Pancreas (tissue), 10 donors: ENCODE measurements around the gene CRYGD. TPM values are rescaled to one million over a fixed set of nuclear protein-coding genes. Genes with fewer than 3 reads are reported as not detected.

Experiments used
- ATAC-seq, 4 donors: fragments of 200-7000 bp; cut with Tn5 transposase; one replicate each; pipeline versions ENCODE4 v1.8.0 to v1.9.1; 2020; ENCODE audit warnings: mild to moderate bottlenecking in 4 of 4, moderate library complexity in 4 of 4
- DNase-seq, 6 donors: peaks; one replicate each; pipeline ENCODE4 v3.0.0-alpha.2; 2020
- FAIRE-seq: peaks from 2 replicates; lab custom pipeline; 2012; peaks lifted over from hg19 to GRCh38; lab: Jason Lieb, UNC
- H3K27ac ChIP-seq, 4 donors: fragments of 200-600 bp; sonication (generic); 1 replicate in 3 of 4; 2 replicates in 1 of 4; pipeline versions ENCODE4 v1.5.0 to v1.8.0; 2020
- H3K27me3 ChIP-seq, 4 donors: fragments of 200-600 bp; one replicate each; pipeline ENCODE4 v1.8.0; 2021
- H3K36me3 ChIP-seq, 3 donors: fragments of 200-600 bp; sonication (generic) in 1 of 3; one replicate each; pipeline versions ENCODE4 v1.5.0 to v1.8.0; 2020 to 2021
- H3K4me1 ChIP-seq, 3 donors: fragments of 200-600 bp; one replicate each; pipeline ENCODE4 v1.8.0; 2021
- H3K4me3 ChIP-seq, 4 donors: fragments of 200-600 bp; sonication (generic) in 2 of 4; one replicate each; pipeline versions ENCODE4 v1.5.0 to v1.8.0; 2020 to 2021
- H3K9me3 ChIP-seq, 4 donors: fragments of 200-600 bp; one replicate each; pipeline ENCODE4 v1.8.0; 2021
- CTCF ChIP-seq, 4 donors: fragments of 200-600 bp; sonication (generic) in 3 of 4; IDR thresholded peaks; one replicate each; pipeline versions ENCODE4 v1.5.0 to v1.8.0; 2021; ENCODE audit warnings: antibody characterized with exemption in 4 of 4
- WGBS, 2 donors: extraction: QIAGEN DNeasy Blood & Tissue Kit; methylation state at CpG; one replicate each; pipeline ENCODE4 v1.1.7; 2013; 5-methylcytosine and 5-hydroxymethylcytosine counted together
- intact Hi-C, 3 donors: fragments of 100-400 bp; cut with DNase I; formaldehyde crosslinking; loops; one replicate each; pipeline versions ENCODE4 v1.11.1 to v1.14.2; 2022
- polyA plus RNA-seq, 2 donors: library from polyadenylated mRNA; stranded (reverse); fragments of 200-250 nt; gene quantifications; one replicate each; pipeline ENCODE4 v1.2.3, GENCODE V29; 2013
- total RNA-seq, 6 donors: library from RNA; stranded (reverse); fragmentation: NEBNext Ultra II Directional in 4 of 6; extraction: Animal tissue kit (Norgen Biotek cat#: 25700) in 4 of 6; gene quantifications; one replicate each; pipeline versions ENCODE4 v1.2.1 to v1.2.4, GENCODE V29; 2021 to 2023
- donor health status: healthy with polysubstance abuse.
- donor health status: DM: no; HTN: no; CAD: no; lungs with moderate emphysema.
- donor health status: DM: no; HTN: no; CAD: no.
- donor health status: control.
- donor health status: control.
- donor health status: Bipolar disorder and iron deficiency.
- donor health status: DM: yes; HTN: yes; CAD: no.
- donor health status: DM: no; HTN: no; CAD: no.
- donor health status: DM: no; HTN: no; CAD: no.
- donor health status: DM: yes; HTN: yes; CAD: no.

The CRYGD gene
- total and polyA plus RNA-seq, 8 donors: 0.28 TPM; not detected in 7

- ATAC-seq (no peak), FAIRE-seq (no peak), DNase-seq (no peak)
- Histone ChIP-seq H3K4me1 (no peaks in the 10 kb centered on the region), H3K27ac (no peak overlapping the region), H3K27me3 (no peaks in the 10 kb centered on the region), H3K36me3 (no peaks in the 10 kb centered on the region), H3K4me3 (no peak overlapping the region), H3K9me3 (no peaks in the 10 kb centered on the region)
- intact Hi-C loops: no loop called here
- no peak for TF ChIP-seq CTCF (IDR thresholded peaks at IDR 0.05)
- 56 to 62% methylated on average over 2 of the region's 2 CpGs for WGBS, 2 donors
Measured at GRCh38 chr2:208098267-208098666, 26.1 kb downstream of the CRYGD start.

DNA sequence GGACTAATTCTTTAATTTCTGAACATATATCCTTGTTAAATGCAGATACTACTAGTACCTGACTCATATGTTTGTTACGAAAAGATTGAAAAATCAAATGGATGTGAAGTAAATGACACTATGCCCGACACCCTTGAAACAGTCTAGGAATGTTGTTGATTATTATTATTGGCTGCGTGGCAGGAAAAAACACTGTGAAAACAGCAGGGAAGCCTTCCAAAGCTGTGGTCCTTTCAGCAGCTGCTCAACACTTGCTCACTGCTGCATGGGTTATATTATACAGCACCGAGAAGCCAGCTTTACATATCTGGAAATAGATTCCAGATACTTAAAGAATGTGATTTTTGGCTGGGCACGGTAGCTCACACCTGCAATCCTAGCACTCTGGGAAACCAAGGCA lies 26.5 kb downstream of the CRYGD start:
- no peaks in the 10 kb centered on the region for H3K4me1 ChIP-seq
- intact Hi-C loops: no loop called here
- FAIRE-seq (no peak), DNase-seq (no peak), ATAC-seq (no peak)
- H3K27me3 ChIP-seq: no peaks in the 10 kb centered on the region
- TF ChIP-seq CTCF (IDR thresholded peaks at IDR 0.05): no peak
- WGBS, 2 donors: 66 to 79% methylated on average over 5 of the region's 5 CpGs
- H3K27ac ChIP-seq: no peak overlapping the region
- H3K9me3 ChIP-seq: no peaks in the 10 kb centered on the region
- H3K36me3 ChIP-seq: no peaks in the 10 kb centered on the region
- H3K4me3 ChIP-seq: no peak overlapping the region

GRCh38 chr2:208097313-208097712 lies 27.0 kb downstream of the CRYGD start:
- intact Hi-C loops: no loop called here
- no peak for TF ChIP-seq CTCF (IDR thresholded peaks at IDR 0.05)
- FAIRE-seq: no peak
- WGBS, 2 donors: 51 to 57% methylated on average over 3 of the region's 3 CpGs
- no peak overlapping the region for H3K27ac ChIP-seq
- H3K4me3 ChIP-seq: no peak overlapping the region
- DNase-seq: no peak
- H3K9me3 ChIP-seq: no peaks in the 10 kb centered on the region
- no peaks in the 10 kb centered on the region for H3K27me3 ChIP-seq
- no peaks in the 10 kb centered on the region for H3K36me3 ChIP-seq
- ATAC-seq: no peak
- H3K4me1 ChIP-seq: no peaks in the 10 kb centered on the region

DNA sequence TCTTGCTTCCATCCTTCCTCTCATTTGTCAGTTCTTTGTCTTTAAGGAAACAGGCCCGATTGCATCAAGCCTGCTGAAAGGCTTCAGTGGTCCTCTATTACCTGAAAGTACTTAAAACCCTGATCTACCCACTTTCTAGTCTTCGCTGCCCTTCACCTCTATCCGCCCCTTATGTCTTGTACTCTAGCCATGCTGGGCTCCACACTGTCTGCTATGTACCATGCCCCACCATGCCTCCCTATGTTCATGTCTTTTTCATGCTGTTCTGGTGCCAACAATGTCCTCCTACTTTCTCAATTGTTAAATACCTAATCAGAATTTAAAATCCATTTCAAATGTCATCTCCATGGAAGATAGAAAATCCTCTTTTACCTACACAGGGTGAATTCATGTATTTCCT lies 28.2 kb downstream of the CRYGD start:
- 74 to 86% methylated on average over 3 of the region's 3 CpGs for WGBS, 2 donors
- H3K27me3 ChIP-seq: no peaks in the 10 kb centered on the region
- H3K27ac ChIP-seq: no peak overlapping the region
- H3K9me3 ChIP-seq: no peaks in the 10 kb centered on the region
- ATAC-seq (no peak), DNase-seq (no peak), FAIRE-seq (no peak)
- no peaks in the 10 kb centered on the region for H3K4me1 ChIP-seq
- no peak overlapping the region for H3K4me3 ChIP-seq
- intact Hi-C loops: no loop called here
- TF ChIP-seq CTCF (IDR thresholded peaks at IDR 0.05): no peak
- no peaks in the 10 kb centered on the region for H3K36me3 ChIP-seq

DNA sequence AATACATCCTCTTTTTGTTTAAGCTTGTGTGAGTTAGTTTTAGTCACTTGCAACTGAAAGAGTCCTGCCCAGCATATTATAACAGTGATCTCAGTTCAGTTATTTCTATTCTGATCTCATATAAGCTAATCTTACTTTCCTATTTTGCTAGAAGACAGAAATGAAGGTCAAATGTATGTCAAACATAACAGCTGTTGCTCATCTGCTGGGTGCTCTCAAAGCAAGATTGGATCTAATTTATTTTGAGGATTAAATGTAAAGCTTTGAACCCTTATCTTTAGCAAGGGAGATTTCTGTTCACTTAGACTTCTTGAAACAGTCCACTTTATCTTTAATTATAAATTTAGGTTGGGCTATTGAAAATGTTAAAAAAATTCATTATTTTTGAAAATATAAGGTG lies 31.2 kb downstream of the CRYGD start:
- ATAC-seq (no peak), DNase-seq (no peak), FAIRE-seq (no peak)
- H3K4me3 ChIP-seq: no peak overlapping the region
- no peaks in the 10 kb centered on the region for H3K36me3 ChIP-seq
- TF ChIP-seq CTCF (IDR thresholded peaks at IDR 0.05): no peak
- no peaks in the 10 kb centered on the region for H3K27me3 ChIP-seq
- H3K4me1 ChIP-seq: no peaks in the 10 kb centered on the region
- no peak overlapping the region for H3K27ac ChIP-seq
- H3K9me3 ChIP-seq: no peaks in the 10 kb centered on the region
- intact Hi-C loops: no loop called here
